Measurements from ENCODE around the gene ITPR2.

GRCh38 chr12:26493656-26494055, 339.3 kb downstream of the ITPR2 start:
- TF ChIP-seq POLR2A (IDR thresholded peaks at IDR 0.05) = no peak
- TF ChIP-seq CTCF (IDR thresholded peaks at IDR 0.05) = no peak

Measured in lower leg skin (tissue), 3 donors.